HG03097 (cell line): ENCODE data around the gene DNAJA3.
"Not testable (repeated sequence)": the region's sequence is repeated elsewhere in the genome, so short reads cannot be mapped to it uniquely, and the experiment has no call there.

ENCODE experiments used
- ATAC-seq: cut with Tn5 transposase; IDR thresholded peaks from one replicate; pipeline ENCODE4 v1.9.1; 2021; ENCODE audit not compliant: unreplicated experiment, low FRiP score

The DNAJA3 gene

GRCh38 chr16:4386951-4387565 is 38.6 kb upstream of the DNAJA3 start:
- no peak for ATAC-seq

GRCh38 chr16:4387781-4388180 is 37.9 kb upstream of the DNAJA3 start:
- no peak for ATAC-seq

- no peak for ATAC-seq
Measured at GRCh38 chr16:4388271-4389021, 37.2 kb upstream of the DNAJA3 start.

- ATAC-seq: no peak
Measured at GRCh38 chr16:4389051-4389955, 36.4 kb upstream of the DNAJA3 start.

- no peak for ATAC-seq
Measured at GRCh38 chr16:4390266-4391260, 35.1 kb upstream of the DNAJA3 start.

GRCh38 chr16:4391631-4392381 is 33.9 kb upstream of the DNAJA3 start:
- no peak for ATAC-seq

- ATAC-seq: no peak
Measured at GRCh38 chr16:4392382-4393239, 33.1 kb upstream of the DNAJA3 start.

GRCh38 chr16:4393240-4393600 is 32.4 kb upstream of the DNAJA3 start:
- ATAC-seq: no peak

GRCh38 chr16:4393850-4394249 is 31.8 kb upstream of the DNAJA3 start:
- not testable (repeated sequence) for ATAC-seq

- ATAC-seq: no peak
Measured at GRCh38 chr16:4395055-4395726, 30.5 kb upstream of the DNAJA3 start.

GRCh38 chr16:4399001-4399730 is 26.5 kb upstream of the DNAJA3 start:
- ATAC-seq: no peak

- ATAC-seq: no peak
Measured at GRCh38 chr16:4401094-4401501, 24.6 kb upstream of the DNAJA3 start.

- no peak for ATAC-seq
Measured at GRCh38 chr16:4401510-4401909, 24.2 kb upstream of the DNAJA3 start.

- no peak for ATAC-seq
Measured at GRCh38 chr16:4402439-4403132, 23.1 kb upstream of the DNAJA3 start.

GRCh38 chr16:4403133-4403949 is 22.3 kb upstream of the DNAJA3 start:
- no peak for ATAC-seq
